Activated CD8-positive, alpha-beta memory T cell treated with anti-CD3 and anti-CD28 coated beads for 4 hours (primary cell): Measurements from ENCODE around the gene ATF6.
"Not testable (repeated sequence)": the region's sequence is repeated elsewhere in the genome, so short reads cannot be mapped to it uniquely, and the experiment has no call there.

Experiments used
- DNase-seq, 2 donors: peaks; one replicate each; pipeline ENCODE4 v3.0.0-alpha.2; 2020; ENCODE audit warnings: low read depth in 2 of 2

Gene ATF6

GRCh38 chr1:161779393-161779792 lies 13.3 kb downstream of the ATF6 start:
- no peak for DNase-seq

- DNase-seq = no peak
These were observed 15.9 kb downstream of the ATF6 start for GRCh38 chr1:161781995-161782394.

GRCh38 chr1:161782886-161783285 lies 16.8 kb downstream of the ATF6 start:
- no peak for DNase-seq

GRCh38 chr1:161784968-161785367 lies 18.8 kb downstream of the ATF6 start:
- no peak for DNase-seq

GRCh38 chr1:161787355-161787754 lies 21.2 kb downstream of the ATF6 start:
- DNase-seq = no peak

GRCh38 chr1:161790587-161791317 lies 24.6 kb downstream of the ATF6 start:
- no peak for DNase-seq

GRCh38 chr1:161791904-161792655 lies 26.0 kb downstream of the ATF6 start:
- no peak for DNase-seq

GRCh38 chr1:161792740-161793139 lies 26.6 kb downstream of the ATF6 start:
- DNase-seq = no peak

GRCh38 chr1:161799792-161800191 lies 33.7 kb downstream of the ATF6 start:
- DNase-seq = no peak

GRCh38 chr1:161801955-161802354 lies 35.8 kb downstream of the ATF6 start:
- DNase-seq = no peak

GRCh38 chr1:161803181-161803580 lies 37.1 kb downstream of the ATF6 start:
- no peak for DNase-seq

- no peak for DNase-seq
These were observed 39.5 kb downstream of the ATF6 start for GRCh38 chr1:161805399-161806197.

GRCh38 chr1:161809202-161809601 lies 43.1 kb downstream of the ATF6 start:
- DNase-seq = not testable (repeated sequence)

- DNase-seq = not testable (repeated sequence)
These were observed 43.5 kb downstream of the ATF6 start for GRCh38 chr1:161809656-161810055.

- DNase-seq = no peak
These were observed 44.7 kb downstream of the ATF6 start for GRCh38 chr1:161810780-161811179.

GRCh38 chr1:161816201-161816600 lies 50.1 kb downstream of the ATF6 start:
- no peak for DNase-seq

GRCh38 chr1:161817176-161817730 lies 51.1 kb downstream of the ATF6 start:
- no peak for DNase-seq

- no peak for DNase-seq
These were observed 54.8 kb downstream of the ATF6 start for GRCh38 chr1:161820914-161821313.

GRCh38 chr1:161824618-161825017 lies 58.5 kb downstream of the ATF6 start:
- no peak for DNase-seq

- DNase-seq = no peak
These were observed 59.7 kb downstream of the ATF6 start for GRCh38 chr1:161825831-161826230.

- DNase-seq = no peak
These were observed 60.4 kb downstream of the ATF6 start for GRCh38 chr1:161826478-161826877.

- DNase-seq = no peak
These were observed 61.7 kb downstream of the ATF6 start for GRCh38 chr1:161827786-161828185.
